ENCODE data around the gene NUP188. TPM values are rescaled to one million over a fixed set of nuclear protein-coding genes. Genes with fewer than 3 reads are reported as not detected.
"Not testable (repeated sequence)": the region's sequence is repeated elsewhere in the genome, so short reads cannot be mapped to it uniquely, and the experiment has no call there.

The NUP188 gene
- total RNA-seq, 2 donors from 2014 or later, result 14.8 to 30.0 TPM

DNA sequence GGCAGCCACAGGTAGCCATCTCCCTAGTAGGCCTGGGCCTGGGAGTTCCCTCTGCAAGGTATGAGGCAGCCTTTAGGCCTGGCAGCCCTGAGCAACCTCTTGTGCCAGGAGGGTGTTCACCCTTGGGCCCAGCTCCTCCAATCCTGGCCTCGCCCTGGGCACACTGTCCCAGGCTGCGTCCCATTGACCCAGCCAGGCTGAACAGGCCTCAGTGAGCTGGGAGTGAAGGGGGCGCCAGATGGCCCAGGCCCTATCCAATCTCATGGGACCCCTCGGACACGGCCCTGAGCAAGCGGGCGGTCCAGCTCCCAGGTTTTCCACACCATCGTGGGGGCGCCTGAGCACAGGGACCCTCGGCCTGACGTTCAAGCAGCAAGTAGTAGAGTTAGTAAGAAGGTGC lies 66.2 kb downstream of the NUP188 start:
- DNase-seq, result no peak
- intact Hi-C loops (cut with DNase I), result no loop called here
- ATAC-seq, result no peak

DNA sequence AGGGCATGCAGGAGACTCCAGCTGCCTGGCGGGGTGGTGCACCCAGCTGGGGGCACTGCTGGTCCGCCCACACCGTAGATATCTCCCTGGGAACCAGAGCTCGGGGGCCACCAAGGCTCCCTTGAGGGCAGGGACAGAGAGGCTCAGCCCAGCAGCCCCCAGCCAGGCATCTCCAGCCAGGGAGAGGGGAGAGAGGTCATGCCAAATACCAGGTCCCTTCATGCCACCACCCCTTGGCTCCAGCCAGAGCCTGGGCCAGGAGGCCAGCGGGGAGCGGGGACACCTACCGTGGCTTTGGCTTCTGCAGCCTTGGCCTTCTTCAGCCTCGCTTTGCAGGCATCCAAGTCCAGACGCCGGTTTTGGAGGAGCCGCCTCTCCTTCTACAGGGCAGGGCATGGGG lies 66.6 kb downstream of the NUP188 start:
- no peak for ATAC-seq
- DNase-seq, result no peak
- intact Hi-C loops (cut with DNase I), result no loop called here

DNA sequence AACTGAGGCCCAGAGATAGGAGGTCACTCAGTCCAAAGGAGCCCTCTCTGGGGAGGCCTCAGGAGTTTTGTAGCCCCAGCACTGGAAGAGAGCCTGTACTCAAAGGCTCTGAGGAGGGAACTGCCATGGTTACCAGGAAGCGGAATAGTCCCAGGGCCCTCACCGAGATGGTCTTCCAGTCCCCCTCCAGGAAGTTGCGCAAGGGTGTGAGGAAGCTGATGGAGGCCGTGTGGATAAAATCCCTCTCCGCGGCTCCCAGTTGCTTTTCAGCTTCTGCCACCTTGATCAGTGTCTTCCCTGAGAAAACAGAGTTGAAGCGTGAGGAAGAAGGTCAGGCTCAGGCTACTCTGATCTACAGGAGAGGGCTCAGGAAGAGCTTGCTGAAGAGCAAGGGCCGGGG lies 67.1 kb downstream of the NUP188 start:
- no peak for ATAC-seq
- intact Hi-C loops (cut with DNase I), result loop anchor here in 1 of 2 donors (5.0 kb wide), 1 partner anchor 162 kb away; no protein-coding TSS in a partner anchor
- no peak for DNase-seq

GRCh38 chr9:129021091-129021490 lies 73.6 kb downstream of the NUP188 start:
- intact Hi-C loops (cut with DNase I), result no loop called here
- DNase-seq (no peak), ATAC-seq (no peak)

DNA sequence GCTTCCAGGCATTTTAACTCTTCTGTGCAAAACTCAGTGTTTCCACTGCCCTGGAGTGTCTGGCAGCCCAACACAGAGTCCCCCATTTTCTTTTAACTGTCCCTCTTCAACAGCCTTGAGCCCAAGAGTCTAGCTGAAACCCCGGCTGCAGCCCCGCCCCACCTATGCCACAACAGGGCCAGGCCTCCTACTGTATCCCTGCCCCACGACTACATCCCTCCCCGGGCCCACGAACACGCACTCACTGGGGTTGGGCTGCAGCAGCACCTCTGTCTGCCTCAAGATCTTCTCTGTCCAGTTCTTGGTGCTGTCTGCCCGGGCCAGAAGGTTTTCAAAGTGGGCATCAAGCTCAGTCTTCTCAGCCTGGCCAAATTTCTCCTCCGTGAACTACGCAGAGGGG lies 74.5 kb downstream of the NUP188 start:
- DNase-seq (no peak), ATAC-seq (no peak)
- intact Hi-C loops (cut with DNase I), result no loop called here

DNA sequence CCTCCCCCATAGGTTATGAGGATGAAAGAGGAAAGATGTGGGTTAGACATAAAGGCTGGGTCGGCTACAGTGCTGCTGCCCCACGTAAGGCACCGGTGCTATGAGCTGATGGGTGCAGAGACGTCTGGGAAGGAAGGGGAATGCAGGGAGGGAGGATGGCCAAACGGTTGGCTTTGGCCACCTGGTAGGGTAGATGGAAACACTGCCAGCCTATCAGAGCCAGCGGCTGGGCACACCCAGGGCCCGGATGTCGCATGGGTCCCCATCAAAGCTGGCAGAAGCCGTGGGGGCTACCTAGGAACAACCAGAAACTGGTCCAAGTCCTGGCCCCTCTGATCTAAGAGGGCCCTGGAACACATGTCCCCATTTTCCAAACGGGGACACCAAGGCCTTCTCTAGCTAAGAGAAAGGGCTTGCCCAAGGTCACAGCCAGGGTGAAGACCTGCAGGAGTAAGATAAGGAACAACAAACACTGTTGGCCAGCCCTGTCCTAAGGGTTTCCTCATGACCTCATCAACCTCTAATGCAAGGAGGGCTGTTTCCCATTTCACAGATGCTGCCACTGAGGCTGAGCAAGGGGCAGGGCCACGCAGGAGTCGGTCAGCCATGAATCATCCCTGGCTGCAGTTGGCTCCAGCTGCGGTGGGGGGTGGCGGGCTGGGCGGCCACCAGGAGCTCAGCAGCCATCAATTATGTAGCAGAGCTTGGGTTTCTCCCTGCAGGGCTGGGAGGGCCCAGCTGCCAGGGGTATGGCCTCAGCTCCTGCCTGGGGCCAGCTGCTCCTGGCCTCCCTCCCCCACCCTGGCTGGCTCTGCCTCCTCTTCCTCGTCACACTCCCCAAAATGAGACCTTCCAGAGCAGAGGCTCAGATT lies 75.8 kb downstream of the NUP188 start:
- intact Hi-C loops (cut with DNase I), result no loop called here
- peak; percentile 55 for DNase-seq
- peak in 1 of 2 donors; percentile 11 for ATAC-seq

DNA sequence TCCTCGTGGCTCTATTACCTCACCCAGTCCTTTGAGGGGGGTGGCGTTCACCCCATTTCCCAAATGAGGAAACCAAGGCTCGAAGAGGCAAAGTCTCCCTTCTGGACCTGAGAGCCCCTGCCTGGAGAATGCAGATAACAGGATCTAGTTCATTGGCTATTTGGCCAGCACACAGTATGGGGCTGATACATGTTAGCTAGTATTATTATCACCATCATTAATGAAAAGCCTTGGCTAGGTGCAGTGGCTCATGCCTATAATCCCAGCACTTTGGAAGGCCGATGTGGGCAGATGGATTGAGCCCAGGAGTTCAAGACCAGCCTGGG lies 76.4 kb downstream of the NUP188 start:
- ATAC-seq (no peak), DNase-seq (no peak)
- intact Hi-C loops (cut with DNase I), result no loop called here

DNA sequence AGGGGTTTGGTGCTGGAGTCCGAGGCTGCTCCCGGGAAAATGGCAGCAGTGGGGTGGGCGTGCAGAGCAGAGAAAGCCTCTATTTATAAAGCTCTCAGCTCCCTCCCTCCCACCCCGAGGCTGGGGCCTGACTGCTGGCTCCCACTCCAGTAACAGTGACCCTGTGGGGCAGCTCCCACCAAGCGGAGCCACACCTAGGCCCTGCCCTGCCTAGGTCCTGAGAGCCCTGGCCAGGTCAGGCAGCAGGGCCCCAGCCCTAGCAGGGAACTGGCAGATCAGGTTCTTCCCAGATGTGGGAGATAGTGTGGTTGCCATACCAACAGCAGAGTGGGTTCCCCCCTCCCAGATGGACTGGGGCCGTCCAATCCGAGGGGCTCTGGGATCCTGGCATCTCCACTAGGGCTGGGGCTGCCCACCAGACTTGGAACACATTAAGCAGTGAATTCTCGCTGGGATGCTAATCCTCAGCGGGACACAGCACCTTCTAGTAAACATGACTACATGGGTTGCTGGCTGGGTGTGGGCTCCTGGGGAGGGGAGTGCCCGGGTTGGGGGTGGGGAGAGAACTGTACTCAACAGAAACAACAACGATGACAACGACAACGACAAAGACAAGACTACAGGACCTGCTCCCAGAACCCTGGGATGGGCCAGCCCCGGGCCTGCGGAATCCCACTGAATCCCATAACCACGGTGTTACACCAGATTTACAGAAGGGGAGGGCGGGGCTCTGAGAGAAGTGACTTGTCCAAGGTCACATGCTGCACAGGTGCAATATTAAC lies 79.1 kb downstream of the NUP188 start:
- DNase-seq (no peak), ATAC-seq (no peak)

GRCh38 chr9:129027224-129027684 lies 79.8 kb downstream of the NUP188 start:
- intact Hi-C loops (cut with DNase I), result no loop called here
- no peak for ATAC-seq
- no peak for DNase-seq

More for the DNA sequence above, 79.1 kb downstream of the NUP188 start:
- intact Hi-C loops (cut with DNase I), result no loop called here

GRCh38 chr9:129027685-129028191 lies 80.2 kb downstream of the NUP188 start:
- intact Hi-C loops (cut with DNase I), result no loop called here
- no peak for DNase-seq
- ATAC-seq, result peak; percentile 2 to 25

GRCh38 chr9:129028192-129028966 lies 80.9 kb downstream of the NUP188 start, which contains the start of gene SH3GLB2:
Gene SH3GLB2, minus strand, starts transcription at chr9:129028331. Its CDS starts 177 bp downstream, at chr9:129028154.
- intact Hi-C loops (cut with DNase I), result no loop called here

DNA sequence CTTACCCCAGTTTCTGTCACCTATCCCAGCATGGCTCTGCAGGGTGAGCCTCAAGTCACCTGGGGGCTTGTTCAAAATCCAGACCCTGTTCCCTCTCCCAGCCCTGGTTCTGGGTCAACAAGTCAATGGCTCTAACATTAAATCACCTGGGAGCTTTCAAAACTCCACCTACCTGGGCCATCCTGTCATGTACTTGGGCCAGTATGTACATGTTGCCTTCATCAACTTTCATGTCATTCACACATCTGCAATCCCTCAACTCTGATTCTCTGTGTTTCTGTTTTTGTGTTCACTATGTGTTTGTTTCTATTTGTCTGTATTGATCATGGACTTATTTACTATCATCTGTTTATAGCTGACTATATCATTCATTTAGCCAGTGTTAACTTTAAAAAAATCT lies 82.7 kb downstream of the NUP188 start:
- DNase-seq, result no peak
- intact Hi-C loops (cut with DNase I), result no loop called here
- ATAC-seq, result no peak

More at GRCh38 chr9:129028192-129028966, 80.9 kb downstream of the NUP188 start, which contains the start of gene SH3GLB2:
- DNase-seq (peak; percentile 94), ATAC-seq (peak; percentile 98)

- DNase-seq (no peak), ATAC-seq (no peak)
- intact Hi-C loops (cut with DNase I), result no loop called here
Measured at GRCh38 chr9:129031514-129031913, 84.0 kb downstream of the NUP188 start.

DNA sequence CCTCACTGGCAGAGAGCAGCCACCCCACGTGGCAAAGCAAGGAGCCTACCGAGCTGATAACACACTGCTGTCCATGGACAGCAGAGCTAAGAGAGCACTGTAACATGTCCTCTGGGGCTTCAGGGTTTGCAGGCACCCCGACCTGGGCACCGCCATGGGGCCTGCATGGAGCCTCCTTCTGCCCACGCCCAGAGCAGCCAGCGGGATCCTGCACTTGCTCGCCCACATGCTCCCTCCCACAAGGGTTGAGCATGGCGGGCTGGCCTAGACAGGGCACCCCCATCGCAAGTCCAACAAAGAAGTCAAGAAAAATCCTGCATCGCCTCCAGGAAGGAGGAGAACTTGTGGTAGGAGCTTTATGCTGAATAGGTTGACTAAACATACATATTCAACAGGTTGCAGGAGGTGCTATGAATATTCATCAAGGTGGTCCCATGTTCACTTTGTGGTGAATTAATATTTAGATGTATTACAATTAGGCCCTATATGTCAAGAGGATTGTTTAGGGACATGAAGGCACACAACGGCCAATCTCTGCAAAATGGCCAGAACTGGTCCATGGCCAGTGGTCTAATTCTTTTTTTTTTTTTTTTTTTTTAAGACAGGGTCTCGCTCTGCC lies 85.2 kb downstream of the NUP188 start:
- DNase-seq, result no peak
- intact Hi-C loops (cut with DNase I), result no loop called here

GRCh38 chr9:129033216-129033615 lies 85.7 kb downstream of the NUP188 start:
- intact Hi-C loops (cut with DNase I), result no loop called here
- DNase-seq (no peak), ATAC-seq (no peak)

More for the DNA sequence above, 85.2 kb downstream of the NUP188 start:
- no peak for ATAC-seq

- DNase-seq, result peak; percentile 18
- intact Hi-C loops (cut with DNase I), result not testable (repeated sequence)
- ATAC-seq, result peak; percentile 2 to 9
Measured at GRCh38 chr9:129035838-129036237, 88.3 kb downstream of the NUP188 start.

GRCh38 chr9:129036241-129036922 lies 88.9 kb downstream of the NUP188 start, which contains the start of gene MIGA2:
Gene MIGA2, plus strand, starts transcription at chr9:129036626. Its CDS starts 3,969 bp downstream, at chr9:129040595.
- peak; percentile 98 for DNase-seq
- intact Hi-C loops (cut with DNase I), result no loop called here
- ATAC-seq, result peak; percentile 98
